Thoracic aorta (tissue), 2 donors: ENCODE results near the gene CROCC. TPM values are rescaled to one million over a fixed set of nuclear protein-coding genes. Genes with fewer than 3 reads are reported as not detected.
"Not testable (repeated sequence)": the region's sequence is repeated elsewhere in the genome, so short reads cannot be mapped to it uniquely, and the experiment has no call there.

Experiments used
- ATAC-seq: fragments of 150-250 bp; one replicate; pipeline ENCODE4 v1.8.0; 2017; ENCODE audit warnings: low read depth; ENCODE audit not compliant: insufficient number of reproducible peaks, low FRiP score
- DNase-seq: peaks from one replicate; pipeline ENCODE4 v3.0.0-alpha.2; 2020; ENCODE audit warnings: low spot score
- H3K27ac ChIP-seq, 2 donors: fragments of 200-600 bp; sonication (generic); 1 replicate in 1 of 2; 2 replicates in 1 of 2; pipeline ENCODE4 v1.5.1; 2016; ENCODE audit warnings: mild to moderate bottlenecking in 2 of 2, moderate library complexity in 2 of 2
- H3K27me3 ChIP-seq: fragments of 200-600 bp; sonication (generic); replicated peaks from 2 replicates; pipeline ENCODE4 v1.6.0; 2016; ENCODE audit warnings: mild to moderate bottlenecking; ENCODE audit not compliant: insufficient read depth
- H3K36me3 ChIP-seq: fragments of 200-600 bp; sonication (generic); one replicate; pipeline ENCODE4 v1.5.1; 2016
- H3K4me1 ChIP-seq, 2 donors: fragments of 200-600 bp; sonication (generic); 1 replicate in 1 of 2; 2 replicates in 1 of 2; pipeline versions ENCODE4 v1.5.1 to v1.6.0; 2016; ENCODE audit warnings: low read depth in 2 of 2, mild to moderate bottlenecking in 1 of 2; ENCODE audit not compliant: control insufficient read depth in 1 of 2
- H3K4me3 ChIP-seq: fragments of 200-600 bp; sonication (generic); 2 replicates; pipeline ENCODE4 v1.5.1; 2016; ENCODE audit warnings: mild to moderate bottlenecking
- H3K9me3 ChIP-seq: fragments of 200-600 bp; sonication (generic); 2 replicates; pipeline ENCODE4 v1.5.1; 2016
- total RNA-seq, 2 donors: library from RNA; depleted of rRNA; stranded (reverse); fragments of >200 nt; gene quantifications; one replicate each; pipeline versions ENCODE4 v1.1.0 to v1.2.3, GENCODE V29; 2016
- TF ChIP-seq, protein P1 (sequence below): fragments of 200-600 bp; sonication (generic); IDR thresholded peaks from one replicate; pipeline ENCODE4 v1.5.1; 2019; ENCODE audit warnings: antibody characterized with exemption

CROCC gene
- total RNA-seq, 2 donors from 2014 or later: 49.7 to 56.2 TPM

DNA sequence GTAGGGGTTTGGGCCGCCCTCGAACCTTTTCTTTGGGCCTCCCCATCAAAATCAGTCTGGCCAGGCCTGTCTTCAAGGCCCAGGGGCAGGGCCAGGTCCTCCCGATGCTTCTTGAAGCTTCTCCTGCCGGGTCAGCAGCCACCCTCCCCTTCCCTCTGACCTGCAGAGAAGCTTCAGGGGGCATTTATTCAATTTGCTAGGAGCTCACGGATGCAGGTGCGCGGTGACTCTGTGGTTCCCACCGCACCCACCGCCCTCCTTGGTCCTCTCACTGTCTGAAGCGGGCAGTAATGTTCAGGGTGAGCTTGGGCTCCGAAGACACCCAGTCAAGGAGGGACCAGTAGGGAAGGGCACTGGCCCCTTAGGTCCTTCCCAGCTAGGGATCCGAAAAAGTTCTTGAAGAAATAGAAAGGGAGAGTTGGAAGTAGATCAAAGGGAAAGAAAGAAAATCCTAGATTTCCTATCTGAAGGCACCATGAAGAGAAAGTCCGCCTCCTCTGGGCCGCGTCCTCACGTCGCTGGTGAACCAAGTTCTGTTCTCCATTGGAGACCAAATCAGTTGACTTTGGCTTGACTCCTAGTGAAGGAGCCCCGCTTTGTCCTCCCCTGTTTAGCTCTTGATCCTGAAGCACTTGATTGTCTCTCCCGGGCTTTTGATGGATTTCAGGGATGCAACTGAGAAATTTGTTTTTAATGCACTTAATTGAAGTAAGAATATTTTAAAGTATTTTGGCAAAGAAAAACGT is 34.7 kb upstream of the CROCC start:
- DNase-seq (no peak), ATAC-seq (no peak)
- no peaks in the 10 kb centered on the region for H3K9me3 ChIP-seq
- H3K27ac ChIP-seq: no peak overlapping the region
- TF ChIP-seq, protein P1, sequence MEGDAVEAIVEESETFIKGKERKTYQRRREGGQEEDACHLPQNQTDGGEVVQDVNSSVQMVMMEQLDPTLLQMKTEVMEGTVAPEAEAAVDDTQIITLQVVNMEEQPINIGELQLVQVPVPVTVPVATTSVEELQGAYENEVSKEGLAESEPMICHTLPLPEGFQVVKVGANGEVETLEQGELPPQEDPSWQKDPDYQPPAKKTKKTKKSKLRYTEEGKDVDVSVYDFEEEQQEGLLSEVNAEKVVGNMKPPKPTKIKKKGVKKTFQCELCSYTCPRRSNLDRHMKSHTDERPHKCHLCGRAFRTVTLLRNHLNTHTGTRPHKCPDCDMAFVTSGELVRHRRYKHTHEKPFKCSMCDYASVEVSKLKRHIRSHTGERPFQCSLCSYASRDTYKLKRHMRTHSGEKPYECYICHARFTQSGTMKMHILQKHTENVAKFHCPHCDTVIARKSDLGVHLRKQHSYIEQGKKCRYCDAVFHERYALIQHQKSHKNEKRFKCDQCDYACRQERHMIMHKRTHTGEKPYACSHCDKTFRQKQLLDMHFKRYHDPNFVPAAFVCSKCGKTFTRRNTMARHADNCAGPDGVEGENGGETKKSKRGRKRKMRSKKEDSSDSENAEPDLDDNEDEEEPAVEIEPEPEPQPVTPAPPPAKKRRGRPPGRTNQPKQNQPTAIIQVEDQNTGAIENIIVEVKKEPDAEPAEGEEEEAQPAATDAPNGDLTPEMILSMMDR: no peak
- H3K4me3 ChIP-seq: no peak overlapping the region
- no peaks in the 10 kb centered on the region for H3K36me3 ChIP-seq
- H3K27me3 ChIP-seq: peaks cover 6% of the 10 kb centered on the region
- peaks cover 0 to 5% of the 10 kb centered on the region in 2 donors for H3K4me1 ChIP-seq

DNA sequence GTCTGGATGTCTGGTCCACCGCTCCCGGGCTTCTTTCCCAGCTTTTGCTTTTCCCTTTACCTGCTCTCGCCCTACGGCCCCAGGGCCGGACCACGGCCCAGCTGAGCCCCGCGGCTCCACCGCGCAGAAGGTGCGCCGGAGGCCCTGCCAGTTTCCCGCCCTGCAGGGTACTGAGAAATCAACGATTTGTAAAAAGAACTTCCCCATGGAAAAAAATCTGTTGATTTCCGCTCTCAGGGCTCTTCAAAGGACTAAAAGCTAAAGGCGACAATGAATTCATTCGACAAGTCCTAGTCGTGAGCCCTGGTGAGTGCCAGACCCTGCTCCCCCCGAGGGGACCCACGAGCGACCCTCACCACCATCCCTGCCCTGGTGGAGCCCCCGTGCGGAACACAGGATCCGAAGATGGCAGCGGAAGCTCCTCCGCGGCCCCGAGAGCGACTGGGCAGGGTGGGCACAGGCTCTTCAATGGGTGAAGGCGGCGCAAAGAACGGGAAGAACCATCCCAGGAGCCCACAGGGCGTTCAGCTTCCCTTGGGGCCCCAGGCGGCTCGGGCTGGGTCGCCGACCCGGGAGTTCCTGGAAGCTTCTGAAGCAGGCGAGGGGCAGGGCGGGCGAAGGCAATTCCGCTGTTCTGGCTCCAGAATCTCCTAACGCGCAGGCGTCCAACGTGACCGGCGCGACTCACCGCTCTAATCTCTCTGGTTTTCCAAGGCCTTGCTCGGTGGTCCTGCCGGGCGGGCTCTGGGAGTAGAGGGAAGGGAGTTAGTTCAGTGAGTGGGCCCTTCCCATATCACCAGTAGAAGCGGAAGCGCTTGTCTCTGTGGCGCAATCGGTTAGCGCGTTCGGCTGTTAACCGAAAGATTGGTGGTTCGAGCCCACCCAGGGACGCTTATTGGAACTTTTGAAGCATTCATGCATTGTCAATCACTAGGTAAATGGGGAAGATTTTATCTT is 32.6 kb upstream of the CROCC start:
- Histone ChIP-seq H3K4me1 (peaks cover 0 to 5% of the 10 kb centered on the region in 2 donors), H3K27ac (peak overlapping the region; percentile 72 to 93), H3K27me3 (no peaks in the 10 kb centered on the region), H3K36me3 (no peaks in the 10 kb centered on the region), H3K9me3 (no peaks in the 10 kb centered on the region), H3K4me3 (peak overlapping the region; percentile 73)
- ATAC-seq (peak; percentile 73), DNase-seq (peak; percentile 33)
- TF ChIP-seq, protein P1: peak; percentile 9

DNA sequence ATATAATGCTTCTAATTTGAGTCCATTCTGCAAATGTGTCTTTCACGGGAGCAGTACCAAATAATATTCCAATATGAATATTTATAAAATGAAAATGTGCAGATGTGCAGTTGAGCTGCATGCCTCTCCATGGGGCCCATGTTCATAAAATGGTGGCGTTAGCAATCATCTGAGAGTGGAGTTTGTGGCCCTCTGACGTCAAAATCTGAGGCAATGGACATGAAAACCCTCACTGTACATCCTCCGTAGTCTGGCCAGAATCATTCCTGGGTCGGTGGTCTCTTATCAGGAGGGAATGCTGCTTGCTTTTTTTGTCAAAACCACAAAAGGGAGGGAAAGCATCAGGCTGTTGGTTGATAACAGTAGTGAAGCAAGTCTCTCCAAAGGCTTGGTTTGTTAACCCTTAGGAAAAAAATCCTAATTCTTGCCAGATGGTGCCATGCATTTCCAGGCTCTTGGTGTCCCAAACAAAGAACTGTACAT is 31.2 kb upstream of the CROCC start:
- not testable (repeated sequence) for ATAC-seq

DNA sequence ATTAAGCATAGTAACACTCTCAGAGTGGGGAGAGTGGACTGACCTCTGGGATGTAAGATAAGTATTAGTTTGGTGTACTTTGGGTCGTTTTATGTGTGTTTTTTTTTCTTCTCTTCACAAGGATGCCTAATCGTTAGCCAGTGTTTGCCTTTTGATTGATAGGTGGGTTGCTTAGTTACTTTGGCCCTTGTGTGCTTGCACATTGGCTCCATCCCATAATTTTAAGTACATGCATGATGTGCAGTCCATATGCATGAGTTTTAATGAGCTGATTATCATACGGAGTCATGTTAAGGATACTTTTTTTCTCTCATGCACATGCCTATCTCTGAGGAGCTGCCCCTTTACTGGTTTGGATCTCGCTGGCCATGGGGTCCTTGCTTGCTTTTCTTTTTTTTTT is 30.7 kb upstream of the CROCC start:
- not testable (repeated sequence) for H3K9me3 ChIP-seq, ATAC-seq, H3K27me3 ChIP-seq, DNase-seq, H3K36me3 ChIP-seq, H3K27ac ChIP-seq, H3K4me3 ChIP-seq, H3K4me1 ChIP-seq

More for the DNA sequence above, 31.2 kb upstream of the CROCC start:
- not testable (repeated sequence) for H3K4me3 ChIP-seq, H3K27me3 ChIP-seq, H3K36me3 ChIP-seq, DNase-seq, H3K9me3 ChIP-seq, H3K27ac ChIP-seq, H3K4me1 ChIP-seq

DNA sequence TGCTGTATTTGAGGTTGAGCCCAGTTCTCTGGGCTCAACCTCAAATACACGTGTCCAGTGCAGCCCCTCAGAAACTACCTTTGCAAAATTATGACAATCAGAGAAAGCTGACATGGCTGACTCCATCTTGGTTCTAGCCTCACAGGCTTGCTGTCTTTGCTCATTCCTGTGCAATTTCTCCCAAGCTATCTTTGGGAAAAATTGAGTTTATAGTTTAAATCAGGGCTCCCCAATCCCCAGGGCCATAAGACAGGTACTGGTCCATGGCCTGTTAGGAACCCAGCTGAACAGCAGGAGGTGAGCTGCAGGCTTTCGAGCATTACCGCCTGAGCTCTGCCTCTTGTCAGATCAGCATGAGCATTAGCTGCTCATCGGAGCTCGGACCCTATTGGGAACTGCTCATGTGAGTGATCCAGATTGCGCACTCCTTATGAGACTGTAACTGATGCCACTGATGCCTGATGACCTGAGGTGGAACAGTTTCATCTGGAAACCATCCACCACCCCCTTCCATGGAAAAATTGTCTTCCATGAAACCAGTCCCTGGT is 28.7 kb upstream of the CROCC start:
- H3K4me3 ChIP-seq: not testable (repeated sequence)

DNA sequence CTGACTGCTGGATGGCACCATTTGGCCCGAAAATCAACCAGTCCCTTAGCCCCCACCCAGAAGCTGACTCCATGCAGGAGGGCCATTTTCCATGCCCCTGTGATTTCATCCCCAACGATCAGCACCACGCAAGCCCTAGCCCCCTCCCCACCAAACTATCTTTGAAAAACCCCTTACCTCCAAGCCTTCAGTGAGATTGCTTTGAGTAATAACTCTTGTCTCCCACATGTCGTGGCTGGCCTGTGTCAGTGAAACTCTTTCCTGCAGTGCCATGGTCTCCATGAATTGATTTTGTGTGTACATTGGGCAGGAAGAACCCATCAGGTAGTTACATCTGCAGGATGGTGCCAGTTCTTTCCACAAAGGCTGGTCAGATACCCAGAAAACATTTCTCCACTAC is 27.9 kb upstream of the CROCC start:
- not testable (repeated sequence) for H3K27ac ChIP-seq, H3K27me3 ChIP-seq, ATAC-seq, H3K36me3 ChIP-seq, H3K4me3 ChIP-seq, H3K9me3 ChIP-seq, DNase-seq
- H3K4me1 ChIP-seq: peaks cover 5 to 12% of the 10 kb centered on the region in 2 donors

More for the DNA sequence above, 28.7 kb upstream of the CROCC start:
- DNase-seq, H3K27me3 ChIP-seq, H3K36me3 ChIP-seq, H3K9me3 ChIP-seq, H3K27ac ChIP-seq, ATAC-seq: not testable (repeated sequence)
- H3K4me1 ChIP-seq: peaks cover 7 to 12% of the 10 kb centered on the region in 2 donors

DNA sequence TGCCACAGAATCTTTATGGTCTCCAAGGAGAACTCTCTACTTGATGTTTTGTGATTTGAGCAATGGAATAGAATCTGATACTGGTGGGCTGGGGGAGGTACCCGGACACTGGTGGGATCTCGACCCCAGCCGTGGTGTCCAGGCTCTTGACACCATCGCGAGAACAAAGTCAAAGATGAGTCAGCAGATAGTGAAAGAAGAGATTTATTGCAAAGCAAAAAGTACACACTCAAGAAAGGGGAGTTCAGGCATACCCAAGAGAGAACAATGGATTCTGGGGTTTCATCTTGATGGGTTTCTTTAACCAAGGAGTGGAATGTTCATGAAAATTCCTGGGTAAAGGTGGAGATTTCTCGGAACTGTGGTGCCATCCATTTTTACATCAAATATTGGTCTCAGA is 27.4 kb upstream of the CROCC start:
- H3K27ac ChIP-seq, DNase-seq, H3K27me3 ChIP-seq, H3K36me3 ChIP-seq, H3K4me3 ChIP-seq, H3K9me3 ChIP-seq, ATAC-seq: not testable (repeated sequence)
- peaks cover 5 to 12% of the 10 kb centered on the region in 2 donors for H3K4me1 ChIP-seq

DNA sequence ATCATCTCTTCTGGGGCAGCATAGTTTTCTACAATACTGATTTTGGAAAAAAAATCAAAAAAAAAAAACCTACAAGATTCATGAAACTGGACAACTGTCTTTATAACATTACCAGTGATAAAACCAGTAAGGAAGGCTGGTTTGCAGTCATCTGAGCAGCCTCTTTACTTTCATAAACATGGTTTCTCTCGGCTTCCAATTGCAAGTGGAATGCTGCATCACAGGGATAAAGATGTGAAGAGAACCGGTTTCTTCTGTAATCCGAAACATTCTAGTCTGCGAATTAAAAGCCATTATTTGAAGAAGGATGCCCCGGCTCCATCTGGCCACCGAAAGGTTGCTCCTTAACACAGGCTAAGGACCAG is 26.5 kb upstream of the CROCC start:
- H3K9me3 ChIP-seq, ATAC-seq, H3K36me3 ChIP-seq, DNase-seq, H3K27me3 ChIP-seq: not testable (repeated sequence)
- Histone ChIP-seq H3K27ac (peak overlapping the region; percentile 83 to 86), H3K4me3 (peak overlapping the region; percentile 72), H3K4me1 (peaks cover 2 to 12% of the 10 kb centered on the region in 2 donors)

DNA sequence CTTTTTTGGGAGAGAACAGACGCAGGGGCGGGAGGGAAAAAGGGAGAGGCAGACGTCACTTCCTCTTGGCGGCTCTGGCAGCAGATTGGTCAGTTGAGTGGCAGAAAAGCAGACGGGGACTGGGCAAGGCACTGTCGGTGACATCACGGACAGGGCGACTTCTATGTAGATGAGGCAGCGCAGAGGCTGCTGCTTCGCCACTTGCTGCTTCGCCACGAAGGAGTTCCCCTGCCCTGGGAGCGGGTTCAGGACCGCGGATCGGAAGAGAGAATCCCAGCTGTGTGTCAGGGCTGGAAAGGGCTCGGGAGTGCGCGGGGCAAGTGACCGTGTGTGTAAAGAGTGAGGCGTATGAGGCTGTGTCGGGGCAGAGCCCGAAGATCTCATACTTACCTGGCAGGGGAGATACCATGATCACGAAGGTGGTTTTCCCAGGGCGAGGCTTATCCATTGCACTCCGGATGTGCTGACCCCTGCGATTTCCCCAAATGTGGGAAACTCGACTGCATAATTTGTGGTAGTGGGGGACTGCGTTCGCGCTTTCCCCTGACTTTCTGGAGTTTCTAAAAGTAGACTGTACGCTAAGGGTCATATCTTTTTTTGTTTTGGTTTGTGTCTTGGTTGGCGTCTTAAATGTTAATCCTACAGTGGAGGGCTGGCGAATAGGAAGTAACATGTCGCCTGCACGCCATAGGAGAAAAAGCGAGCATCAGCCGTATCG is 26.0 kb upstream of the CROCC start, which contains the start of gene RNU1-2:
Gene RNU1-2 (plus strand): TSS at position 383 of the 718 bp plus-strand sequence.
- peak; percentile 54 for DNase-seq

More for the DNA sequence above, 26.0 kb upstream of the CROCC start, which contains the start of gene RNU1-2:
- ATAC-seq: peak; percentile 100
- not testable (repeated sequence) for H3K9me3 ChIP-seq, H3K27me3 ChIP-seq, H3K36me3 ChIP-seq
- H3K4me1 ChIP-seq: peaks cover 2 to 12% of the 10 kb centered on the region in 2 donors
- H3K27ac ChIP-seq: peak within 1 kb of the TSS; percentile 83 to 86
- peak within 1 kb of the TSS; percentile 72 for H3K4me3 ChIP-seq
